Measurements from ENCODE around the gene DAPK2.
A peak's percentile ranks its signal among the peaks of the same experiment; 100 is the strongest.
"Not testable (repeated sequence)": the region's sequence is repeated elsewhere in the genome, so short reads cannot be mapped to it uniquely, and the experiment has no call there.

The DAPK2 gene

DNA sequence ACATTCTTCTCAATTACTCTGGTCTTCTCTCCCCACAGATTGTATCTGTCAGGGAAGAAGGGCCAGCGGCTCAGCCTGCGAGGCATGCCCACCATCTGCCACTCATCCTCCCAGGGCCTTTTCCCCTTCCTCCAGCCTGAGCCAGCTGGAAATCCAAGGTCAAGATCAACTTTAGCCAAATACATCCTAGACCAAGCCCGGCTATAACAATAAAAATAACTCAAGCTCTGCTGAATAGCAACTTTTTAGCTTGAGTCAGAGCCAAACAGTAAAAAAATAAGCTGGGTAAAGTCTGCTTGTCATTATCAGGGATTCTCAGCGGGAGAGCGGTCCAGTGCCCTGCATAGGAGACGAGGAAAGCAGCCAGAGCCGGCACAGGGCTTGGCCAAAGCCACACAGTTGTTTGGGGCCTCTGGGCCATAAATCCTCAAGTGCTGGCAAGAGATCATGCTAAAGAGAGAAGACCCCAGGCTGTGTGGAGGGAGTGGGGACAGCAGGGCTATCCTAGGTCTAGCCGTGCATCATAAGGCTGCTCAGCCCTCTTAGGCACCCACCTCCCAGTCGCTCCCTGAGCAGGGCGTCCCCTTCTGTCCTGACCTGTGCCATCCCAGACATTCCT lies 136.4 kb downstream of the DAPK2 start:
- in situ Hi-C loops (cut with MboI; ENCODE audit: low pct_unique_long_range_greater_than_20kb, low sequenced_read_pairs) = no loop called here
- no peak for DNase-seq

DNA sequence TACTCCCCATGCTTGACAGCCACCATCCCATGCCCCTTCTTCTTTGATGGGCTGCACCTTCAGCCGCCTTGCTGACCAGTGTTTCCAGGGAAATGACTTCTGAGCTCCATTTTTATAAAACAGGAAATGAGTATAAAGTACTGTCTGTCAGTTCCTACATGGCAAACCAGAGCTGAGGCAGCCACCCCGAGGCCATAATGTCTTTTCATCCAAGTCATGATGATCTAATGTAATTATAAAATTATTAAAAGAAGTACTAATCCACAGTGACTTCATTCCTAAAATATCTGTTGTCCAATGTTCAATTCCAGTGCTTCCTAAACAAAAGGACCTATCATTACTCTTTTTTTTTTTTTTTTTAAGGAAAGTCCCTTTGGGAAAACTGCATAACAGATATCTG lies 137.3 kb downstream of the DAPK2 start:
- DNase-seq = peak; percentile 59
- in situ Hi-C loops (cut with MboI; ENCODE audit: low pct_unique_long_range_greater_than_20kb, low sequenced_read_pairs) = no loop called here

DNA sequence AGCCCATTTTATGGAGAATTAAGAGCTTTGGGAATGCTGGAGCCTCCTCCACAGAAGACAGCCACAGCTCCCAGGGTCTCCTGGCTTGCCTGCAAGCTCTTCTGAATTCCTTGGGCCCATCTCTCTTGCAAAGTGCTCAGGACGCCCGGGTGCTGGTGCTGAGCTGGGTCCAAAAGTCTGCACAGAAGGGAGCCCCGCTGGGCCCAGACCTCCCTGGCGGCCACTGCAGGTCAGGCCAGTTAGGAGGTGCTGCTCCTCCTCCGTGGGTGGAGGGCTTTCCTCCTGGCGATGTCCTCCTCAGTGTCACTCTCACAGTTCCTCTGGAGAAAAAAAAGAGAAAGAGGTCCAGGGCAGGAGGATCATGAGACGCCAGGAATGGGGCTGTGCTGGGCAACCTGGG lies 138.0 kb downstream of the DAPK2 start:
- in situ Hi-C loops (cut with MboI; ENCODE audit: low pct_unique_long_range_greater_than_20kb, low sequenced_read_pairs) = no loop called here

DNA sequence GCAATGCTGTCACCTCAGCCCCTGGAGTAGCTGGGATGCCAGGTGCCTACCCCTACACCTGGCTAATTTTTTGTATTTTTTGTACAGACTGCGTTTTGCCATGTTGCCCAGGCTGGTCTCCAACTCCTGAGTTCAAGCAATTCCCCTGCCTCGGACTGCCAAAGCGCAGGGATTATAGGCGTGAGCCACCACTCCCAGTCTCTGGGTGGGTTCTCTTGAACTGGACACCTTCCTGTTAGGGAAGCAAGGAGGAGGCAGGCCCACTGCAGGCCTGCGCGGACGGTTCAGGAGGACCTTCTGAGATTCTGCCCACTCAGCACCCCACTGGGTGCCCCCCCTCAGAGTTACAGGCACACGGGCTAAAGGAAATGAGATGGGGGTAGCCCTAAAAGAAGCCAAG lies 138.8 kb downstream of the DAPK2 start:
- in situ Hi-C loops (cut with MboI; ENCODE audit: low pct_unique_long_range_greater_than_20kb, low sequenced_read_pairs) = no loop called here
- no peak for DNase-seq

More for the DNA sequence above, 138.0 kb downstream of the DAPK2 start:
- DNase-seq = no peak

DNA sequence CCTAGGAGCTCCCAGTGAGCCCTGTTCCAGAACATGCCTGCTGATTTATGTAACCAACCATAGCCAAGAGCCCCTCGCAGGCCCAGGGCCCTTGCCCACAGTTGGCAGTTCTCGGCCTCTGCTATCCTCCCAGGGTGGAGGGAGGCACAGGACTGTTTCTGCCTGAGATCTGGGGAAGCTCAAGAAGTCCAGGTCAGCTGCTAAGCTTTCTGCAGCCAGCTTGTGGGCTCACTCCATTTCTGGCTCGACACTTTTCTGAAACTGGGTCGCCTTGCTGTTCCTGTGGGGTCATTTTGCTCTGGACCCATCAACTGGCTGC lies 140.1 kb downstream of the DAPK2 start:
- in situ Hi-C loops (cut with MboI; ENCODE audit: low pct_unique_long_range_greater_than_20kb, low sequenced_read_pairs) = no loop called here
- DNase-seq = no peak

DNA sequence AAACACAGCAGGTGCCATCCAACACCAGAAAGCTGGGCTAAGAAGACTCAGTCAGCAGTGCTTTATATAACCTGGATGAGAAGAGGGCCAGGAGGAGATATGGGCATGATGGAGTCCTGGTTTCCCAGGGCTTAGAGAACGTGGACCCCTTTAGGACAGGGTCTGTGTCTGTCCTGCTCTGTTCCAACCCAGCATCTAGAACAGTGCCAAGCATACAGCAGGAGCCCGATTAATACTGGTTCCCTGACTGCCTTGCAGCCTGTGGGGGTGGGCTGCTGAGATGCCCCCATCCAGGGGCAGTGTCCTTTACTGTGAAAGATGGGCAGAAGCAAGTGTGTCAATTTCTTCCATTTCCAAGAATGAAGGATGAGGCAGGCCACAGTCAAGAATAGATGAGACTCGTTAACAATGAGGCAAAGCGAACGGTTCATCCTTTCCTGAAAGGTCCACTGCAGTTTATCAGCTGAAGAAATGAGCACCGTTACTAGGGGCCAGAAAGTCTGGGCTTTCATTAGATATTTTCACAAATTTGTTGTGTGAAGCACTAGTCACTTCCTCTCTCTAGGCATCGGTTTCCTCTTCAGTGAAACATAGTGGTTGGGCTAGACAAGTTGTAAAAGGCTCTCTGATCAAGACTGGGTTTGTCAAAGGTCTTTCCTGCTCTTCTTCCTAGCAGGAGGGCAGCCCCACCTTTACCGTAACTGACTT lies 140.6 kb downstream of the DAPK2 start:
- in situ Hi-C loops (cut with MboI; ENCODE audit: low pct_unique_long_range_greater_than_20kb, low sequenced_read_pairs) = no loop called here
- DNase-seq = peak; percentile 64

DNA sequence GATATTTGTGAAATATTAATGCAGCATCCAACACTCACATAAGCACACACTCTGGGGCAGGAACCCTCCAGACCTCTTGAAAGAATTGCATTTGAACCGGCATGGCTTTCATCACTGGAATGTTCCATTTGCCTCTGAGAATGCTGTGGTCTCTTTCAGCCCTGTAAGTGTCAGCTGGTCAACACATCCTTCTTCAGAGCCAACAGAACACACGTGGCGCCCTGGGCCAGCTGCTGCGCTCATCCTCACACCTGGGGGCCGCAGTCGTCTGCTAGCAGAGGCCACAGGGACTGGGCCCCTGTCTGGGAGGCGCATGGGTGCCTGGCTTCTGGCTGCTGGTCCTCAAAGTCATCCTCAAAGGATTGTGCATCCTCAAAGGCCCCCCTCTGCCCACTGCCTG lies 141.2 kb downstream of the DAPK2 start:
- no peak for DNase-seq
- in situ Hi-C loops (cut with MboI; ENCODE audit: low pct_unique_long_range_greater_than_20kb, low sequenced_read_pairs) = no loop called here

DNA sequence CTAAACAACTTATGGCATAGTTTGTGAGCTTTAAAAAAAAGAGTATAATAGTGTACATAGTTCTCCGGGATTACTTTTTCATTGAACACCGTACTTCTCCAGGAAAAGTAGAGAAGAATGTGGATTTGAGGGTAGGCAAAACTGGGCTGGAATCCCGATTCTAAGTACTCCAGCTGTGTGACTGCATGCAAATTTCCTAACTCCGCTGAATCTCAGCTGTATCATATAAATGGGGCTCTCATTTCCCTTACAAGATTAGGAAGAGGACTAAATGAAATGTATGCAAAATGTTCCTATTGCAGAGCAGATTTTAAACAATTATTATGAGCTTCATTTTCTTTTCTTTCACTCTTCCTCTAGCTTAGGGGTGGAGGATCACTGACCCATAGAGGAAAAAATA lies 142.2 kb downstream of the DAPK2 start:
- in situ Hi-C loops (cut with MboI; ENCODE audit: low pct_unique_long_range_greater_than_20kb, low sequenced_read_pairs) = no loop called here
- DNase-seq = no peak

DNA sequence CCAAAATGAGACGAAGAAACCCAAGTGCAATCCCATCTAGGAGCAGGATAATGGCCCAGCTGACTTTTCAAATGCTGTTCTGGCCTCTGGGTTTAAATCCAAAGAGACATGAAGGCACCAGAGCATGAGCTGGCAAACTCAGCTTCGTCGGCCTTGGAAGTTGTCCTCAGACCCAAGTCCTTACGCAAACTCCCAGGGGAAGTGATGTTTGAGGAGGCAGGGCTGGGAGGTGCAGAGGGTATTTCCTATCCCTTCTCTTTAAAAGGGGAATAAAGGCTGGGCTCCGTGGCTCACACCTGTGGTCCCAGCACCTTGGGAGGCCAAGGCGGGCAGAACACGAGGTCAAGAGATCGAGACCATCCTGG lies 143.6 kb downstream of the DAPK2 start:
- in situ Hi-C loops (cut with MboI; ENCODE audit: low pct_unique_long_range_greater_than_20kb, low sequenced_read_pairs) = no loop called here
- DNase-seq = no peak

DNA sequence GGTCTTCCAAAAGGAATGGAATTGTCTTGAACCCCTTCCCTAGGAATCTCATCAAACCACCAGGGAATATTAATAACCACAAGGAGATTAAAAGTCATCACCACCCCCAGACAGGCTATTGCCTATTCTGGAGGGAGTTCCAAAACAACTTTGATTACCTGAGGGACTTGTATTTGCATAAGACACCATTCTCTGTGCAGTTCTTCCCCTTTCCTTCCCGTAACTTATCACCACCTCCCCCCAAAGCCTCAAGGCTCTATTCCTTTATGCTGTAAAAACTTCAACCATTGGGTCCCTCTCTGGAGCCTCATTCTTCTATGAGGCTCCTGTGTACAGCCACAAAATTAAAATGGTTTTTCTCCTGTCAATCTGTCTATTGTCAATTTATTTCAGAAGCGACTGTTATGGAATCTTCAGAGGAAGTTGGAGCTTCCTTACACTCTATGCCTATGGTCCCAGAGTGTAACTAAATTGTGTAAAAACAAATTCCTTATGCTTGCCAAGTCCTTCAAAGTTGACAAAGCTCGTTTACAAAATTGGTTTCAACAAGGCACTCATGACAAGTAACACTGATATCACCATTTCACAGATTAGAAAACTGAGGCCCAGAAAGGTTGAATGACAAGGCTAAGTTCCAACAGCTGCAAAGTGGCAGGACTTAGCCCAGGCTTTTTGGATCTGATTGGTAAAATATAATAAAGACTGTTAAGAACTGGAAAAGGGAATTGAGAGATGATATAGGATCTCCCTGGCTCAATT lies 144.2 kb downstream of the DAPK2 start:
- peak; percentile 33 for DNase-seq
- in situ Hi-C loops (cut with MboI; ENCODE audit: low pct_unique_long_range_greater_than_20kb, low sequenced_read_pairs) = no loop called here

DNA sequence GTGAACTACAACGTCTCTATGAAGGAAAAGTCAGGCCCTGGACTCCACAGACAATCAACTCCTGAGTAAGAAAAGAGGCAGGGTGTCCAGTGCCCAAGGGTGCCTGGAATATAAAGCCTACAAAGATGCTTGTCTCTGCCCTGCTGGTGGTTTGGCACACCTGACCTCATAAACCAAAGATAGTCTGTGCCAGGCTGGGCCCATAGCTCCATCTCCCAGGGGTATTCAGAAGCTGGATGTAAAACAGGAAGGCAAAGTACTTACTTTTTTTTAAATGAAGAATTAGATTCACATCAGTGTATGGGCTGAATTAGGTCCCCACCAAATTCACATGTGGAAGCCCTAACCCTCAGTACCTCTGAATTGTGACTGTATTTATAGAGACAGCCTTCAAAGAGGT lies 146.0 kb downstream of the DAPK2 start:
- in situ Hi-C loops (cut with MboI; ENCODE audit: low pct_unique_long_range_greater_than_20kb, low sequenced_read_pairs) = no loop called here
- no peak for DNase-seq

DNA sequence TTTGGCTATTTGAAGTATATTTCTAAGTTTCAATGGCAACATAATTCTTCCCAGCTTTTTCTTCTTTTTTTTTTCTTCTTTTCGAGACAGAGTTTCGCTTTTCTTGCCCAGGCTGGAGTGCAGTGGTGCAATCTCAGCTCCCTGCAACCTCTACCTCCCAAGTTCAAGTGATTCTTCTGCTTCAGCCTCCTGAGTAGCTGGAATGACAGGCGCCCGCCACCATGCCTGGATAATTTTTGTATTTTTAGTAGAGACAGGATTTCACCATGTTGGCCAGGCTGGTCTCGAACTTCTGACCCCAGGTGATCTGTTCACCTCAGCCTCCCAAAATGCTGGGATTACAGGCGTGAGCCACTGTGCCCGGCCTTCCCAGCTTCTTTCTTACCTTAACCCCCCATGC lies 146.7 kb downstream of the DAPK2 start:
- in situ Hi-C loops (cut with MboI; ENCODE audit: low pct_unique_long_range_greater_than_20kb, low sequenced_read_pairs); DNase-seq: not testable (repeated sequence)

DNA sequence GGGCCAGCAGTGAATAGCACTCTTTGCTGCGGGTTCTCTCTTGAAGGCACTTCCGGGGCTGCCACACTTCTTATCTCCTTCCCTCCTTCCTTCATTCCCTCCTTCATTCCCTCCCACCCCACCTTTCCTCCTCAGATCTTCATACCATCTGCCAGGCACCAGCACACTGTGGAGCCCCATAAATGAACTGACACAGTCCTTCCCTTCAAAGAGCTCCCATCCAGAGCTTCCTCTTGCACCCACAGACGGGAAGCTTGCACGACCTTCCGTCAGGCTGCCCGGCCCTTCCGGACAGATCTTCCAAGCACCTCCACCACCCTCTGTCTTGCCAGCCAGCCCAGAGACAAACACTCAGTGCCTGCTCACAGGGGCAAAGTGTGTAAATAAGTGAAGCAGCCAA lies 147.1 kb downstream of the DAPK2 start:
- peak; percentile 31 for DNase-seq
- in situ Hi-C loops (cut with MboI; ENCODE audit: low pct_unique_long_range_greater_than_20kb, low sequenced_read_pairs) = no loop called here

DNA sequence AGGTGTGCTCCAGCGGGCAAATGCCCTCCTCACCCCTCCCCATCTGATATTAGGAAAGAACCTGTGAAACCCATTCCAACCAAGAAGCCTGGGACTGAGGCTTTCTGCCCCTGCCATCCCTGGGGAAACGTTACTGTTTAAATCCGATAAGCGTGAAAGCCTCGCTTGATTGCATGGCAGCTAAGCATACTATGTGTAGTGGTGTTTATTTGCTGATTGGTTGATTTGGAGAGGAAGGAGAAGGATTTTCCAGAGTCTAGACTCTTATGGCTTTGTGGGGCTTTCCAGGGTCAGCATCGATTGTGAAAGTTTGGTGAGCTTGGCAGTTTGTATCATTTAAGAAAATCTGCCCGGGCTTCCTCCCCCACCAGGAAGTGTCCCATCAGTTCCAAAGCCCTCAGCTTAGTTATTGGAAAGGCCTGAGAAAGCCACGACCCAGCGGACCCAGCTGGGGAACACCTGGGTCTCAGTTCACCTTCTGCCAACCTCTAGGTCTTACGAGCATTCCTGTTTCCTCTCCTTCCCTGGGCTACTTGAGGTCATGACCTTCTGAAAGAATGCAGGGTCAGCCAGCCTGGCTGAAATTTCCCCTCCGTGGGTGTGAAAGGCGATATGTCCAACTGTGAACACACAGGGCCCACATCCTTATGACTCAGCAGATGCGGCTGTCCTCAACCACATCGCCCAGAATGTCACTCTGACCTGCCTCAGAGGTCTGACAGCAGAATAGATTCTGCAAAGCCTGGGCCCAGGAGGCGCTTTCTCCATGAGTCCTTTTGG lies 149.8 kb downstream of the DAPK2 start:
- in situ Hi-C loops (cut with MboI; ENCODE audit: low pct_unique_long_range_greater_than_20kb, low sequenced_read_pairs) = no loop called here
- DNase-seq = peak; percentile 70

DNA sequence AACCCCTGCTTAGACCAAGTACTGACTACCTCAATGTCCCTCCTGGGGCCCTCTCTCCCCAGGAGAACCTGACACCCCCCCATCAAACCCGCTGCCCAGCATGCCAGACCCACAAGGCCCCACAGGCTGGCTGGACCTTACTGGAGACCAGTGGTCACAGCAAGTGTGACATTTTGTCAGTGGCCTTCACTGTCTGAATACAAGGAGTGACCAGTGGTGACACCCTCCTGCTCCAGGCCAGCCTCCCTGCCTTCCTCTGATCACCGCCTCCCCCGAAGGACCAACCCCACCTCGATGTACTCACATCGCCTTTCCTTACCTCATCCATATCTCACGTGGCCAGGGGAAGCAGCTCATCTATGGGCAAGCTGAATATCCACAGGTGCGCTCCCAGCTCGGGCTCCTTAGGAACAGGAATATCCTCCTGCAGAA lies 150.5 kb downstream of the DAPK2 start:
- DNase-seq = no peak
- in situ Hi-C loops (cut with MboI; ENCODE audit: low pct_unique_long_range_greater_than_20kb, low sequenced_read_pairs) = no loop called here

DNA sequence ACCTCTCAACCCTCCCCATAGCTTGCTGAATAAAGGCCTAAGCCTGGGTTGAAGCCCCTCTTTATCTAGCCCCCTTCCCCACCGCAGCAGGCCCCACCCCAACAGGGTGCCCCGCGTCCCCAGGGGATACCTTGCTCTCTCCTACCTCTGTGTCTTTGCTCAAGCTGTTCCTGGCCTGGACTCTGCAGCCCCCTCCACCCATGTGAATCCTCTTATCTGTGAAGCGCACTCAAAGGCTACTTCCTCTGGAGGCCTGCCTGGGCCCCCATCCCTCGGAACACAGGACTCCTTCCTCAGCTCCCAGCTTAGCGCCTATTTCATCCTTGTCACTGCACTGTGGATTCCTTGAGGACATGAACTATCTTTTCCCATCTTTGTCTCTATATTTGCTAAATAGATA lies 151.1 kb downstream of the DAPK2 start:
- peak; percentile 34 for DNase-seq
- in situ Hi-C loops (cut with MboI; ENCODE audit: low pct_unique_long_range_greater_than_20kb, low sequenced_read_pairs) = no loop called here

DNA sequence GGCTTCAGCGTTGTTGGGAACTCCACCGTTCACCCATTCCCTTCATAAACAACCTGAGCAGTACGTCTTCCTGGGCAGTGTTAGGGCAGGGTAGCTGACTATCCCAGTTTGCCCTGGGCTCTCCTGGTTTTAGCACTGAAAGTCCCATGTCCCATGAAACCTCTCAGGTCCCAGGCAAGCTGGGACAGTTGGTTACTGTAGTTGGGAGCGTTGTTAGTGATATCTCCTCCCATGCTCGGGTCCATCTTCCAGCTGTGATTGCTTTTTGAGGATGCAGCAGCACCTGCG lies 151.7 kb downstream of the DAPK2 start:
- in situ Hi-C loops (cut with MboI; ENCODE audit: low pct_unique_long_range_greater_than_20kb, low sequenced_read_pairs) = no loop called here

DNA sequence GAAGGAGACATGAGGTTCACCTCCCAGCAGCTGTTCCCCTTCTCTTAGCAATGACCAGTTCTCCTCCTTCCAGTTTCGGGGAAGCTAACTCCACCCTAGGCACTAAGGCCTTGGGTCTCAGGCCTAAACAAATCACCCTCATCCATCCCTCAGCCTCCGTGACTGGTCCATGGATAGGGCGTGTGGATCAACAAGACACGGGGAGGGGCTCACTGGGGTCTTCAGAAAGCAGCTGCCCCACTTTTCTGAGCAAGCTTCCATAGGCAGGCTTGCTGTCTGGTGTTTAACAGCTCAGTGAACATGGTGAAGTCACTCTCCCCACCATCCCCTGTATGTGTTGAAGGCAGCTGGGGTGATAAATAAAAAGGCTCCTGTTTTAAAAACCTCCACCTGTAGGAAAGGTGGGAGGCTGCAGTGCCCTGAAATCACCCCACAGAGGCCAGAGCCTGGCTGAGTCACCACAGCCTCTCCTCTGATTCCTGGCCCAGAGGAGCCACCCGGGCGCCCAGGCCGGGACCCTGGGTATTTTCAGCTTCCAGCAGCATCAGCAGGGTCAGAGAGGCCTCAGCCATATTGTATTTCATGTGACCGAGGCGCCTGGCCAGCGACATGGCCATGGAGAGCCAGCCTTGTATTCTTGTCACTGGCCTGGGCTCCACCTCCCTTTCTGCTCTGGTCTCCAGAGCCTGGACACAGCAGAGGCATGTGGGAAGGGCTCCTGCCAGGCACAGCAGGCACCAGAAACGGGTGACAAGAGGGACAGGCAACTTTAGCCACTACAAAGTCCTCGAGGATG lies 152.2 kb downstream of the DAPK2 start:
- in situ Hi-C loops (cut with MboI; ENCODE audit: low pct_unique_long_range_greater_than_20kb, low sequenced_read_pairs) = no loop called here
- DNase-seq = no peak

More for the DNA sequence above, 151.7 kb downstream of the DAPK2 start:
- no peak for DNase-seq

DNA sequence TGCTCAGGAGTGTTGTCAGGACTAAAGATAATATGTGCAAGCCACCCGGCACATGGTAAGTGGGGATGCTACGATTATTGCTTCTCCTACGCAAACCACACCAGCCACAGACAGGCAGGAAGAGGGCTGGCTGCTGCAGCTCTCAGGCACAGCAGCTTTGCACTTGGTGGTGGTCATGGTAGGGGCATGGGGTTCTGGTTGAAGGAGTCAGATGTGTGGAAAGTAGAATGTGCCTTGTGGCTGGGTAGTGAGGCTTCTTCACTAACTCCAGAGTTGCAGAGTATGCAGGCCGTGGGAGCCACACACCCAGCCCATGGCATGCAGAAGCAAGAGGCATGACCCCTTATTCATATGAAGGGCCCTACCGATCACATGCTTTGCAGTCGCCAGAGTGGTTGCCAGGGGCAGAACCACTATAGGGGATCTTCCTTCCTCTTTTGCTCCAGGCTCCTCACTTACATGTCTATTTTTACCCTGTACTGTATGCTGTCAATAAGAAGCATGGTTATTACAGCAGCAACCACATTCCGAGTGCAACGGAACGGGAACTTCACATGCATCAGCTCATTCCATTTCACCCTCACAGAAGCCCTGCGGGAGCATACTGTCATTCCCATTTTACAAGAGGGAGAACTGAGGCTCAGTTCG lies 153.4 kb downstream of the DAPK2 start:
- peak; percentile 100 for DNase-seq
- in situ Hi-C loops (cut with MboI; ENCODE audit: low pct_unique_long_range_greater_than_20kb, low sequenced_read_pairs) = no loop called here
